Measurements from ENCODE around the gene NMBR. TPM values are rescaled to one million over a fixed set of nuclear protein-coding genes. Genes with fewer than 3 reads are reported as not detected.

NMBR gene
- total and polyA plus RNA-seq, 2 experiments from 2014 or later = not detected

DNA sequence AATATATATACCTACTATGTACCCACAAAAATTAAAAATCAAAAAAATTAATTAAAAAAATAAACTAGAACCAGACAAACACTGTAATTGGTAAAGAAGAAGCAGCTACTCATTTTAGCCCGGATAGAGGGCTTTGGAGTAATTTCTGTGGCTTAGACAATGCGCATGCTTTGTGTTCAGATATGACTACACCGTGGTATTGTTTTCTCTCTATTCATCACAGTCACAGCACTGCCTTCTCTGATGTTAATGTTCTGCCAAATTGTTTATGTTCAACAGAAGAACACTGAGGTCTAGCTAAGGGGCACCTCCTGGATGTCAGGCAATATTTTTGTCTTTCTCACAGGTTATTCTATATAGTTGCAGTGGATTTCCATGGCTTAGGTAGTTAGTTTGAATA is 91.7 kb downstream of the NMBR start:
- H3F3A ChIP-seq (ENCODE audit: insufficient read depth) = no peaks in the 10 kb centered on the region
- H3K27me3 ChIP-seq (replicated peaks; ENCODE audit: insufficient read depth) = no peaks in the 10 kb centered on the region
- H3K9ac ChIP-seq = no peak overlapping the region
- H3K36me3 ChIP-seq (ENCODE audit: low read depth) = 0 out of 2 replicates have a peak, but pooled peaks cover 2% of the 10 kb centered on the region
- TF ChIP-seq EZH2phosphoT487 (IDR thresholded peaks at IDR 0.05; ENCODE audit: insufficient read depth, low read depth) (no peak), EZH2 (IDR thresholded peaks at IDR 0.05; ENCODE audit: insufficient read depth, poor library complexity, severe bottlenecking) (no peak)
- H3K27ac ChIP-seq = no peak overlapping the region
- no peak overlapping the region for H3K4me2 ChIP-seq (ENCODE audit: unreplicated experiment)
- no peak overlapping the region for H2AFZ ChIP-seq
- 71 to 72% methylated on average over 3 of the region's 3 CpGs for WGBS, 2 experiments (ENCODE audit: low coverage in 1 of 2, low lambda C conversion rate in 2 of 2, missing lambda C conversion rate in 2 of 2)
- DNase-seq = no peak
- in situ Hi-C loops (cut with MboI) = no loop called here
- H3K9me3 ChIP-seq (ENCODE audit: low read depth) = no peaks in the 10 kb centered on the region
- no peaks in the 10 kb centered on the region for H3K79me2 ChIP-seq (ENCODE audit: insufficient read depth)
- no peaks in the 10 kb centered on the region for H3K4me1 ChIP-seq (ENCODE audit: insufficient read depth)
- no peaks in the 10 kb centered on the region for H3K9me2 ChIP-seq (ENCODE audit: insufficient read depth)
- H4K20me1 ChIP-seq (ENCODE audit: insufficient read depth) = no peaks in the 10 kb centered on the region
- H3K4me3 ChIP-seq = no peak overlapping the region

DNA sequence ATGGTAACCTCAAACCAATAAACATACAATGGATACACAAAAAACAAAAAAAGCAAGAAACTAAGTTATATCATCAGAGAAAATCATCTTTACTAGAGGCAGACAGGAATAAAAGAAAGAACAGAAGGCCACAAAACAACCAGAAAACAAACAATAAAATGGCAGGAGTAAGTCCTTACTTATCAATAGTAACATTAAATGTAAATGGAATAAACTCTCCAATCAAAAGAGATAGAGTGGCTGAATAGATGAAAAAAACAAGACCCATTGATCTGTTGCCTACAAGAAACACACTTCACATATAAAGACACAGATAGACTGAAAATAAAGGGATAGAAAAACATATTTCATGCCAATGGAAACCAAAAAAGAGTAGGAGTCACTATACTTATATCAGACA is 95.5 kb downstream of the NMBR start:
- in situ Hi-C loops (cut with MboI) = no loop called here
- Histone ChIP-seq H3K79me2 (ENCODE audit: insufficient read depth) (no peaks in the 10 kb centered on the region), H3F3A (ENCODE audit: insufficient read depth) (no peaks in the 10 kb centered on the region), H4K20me1 (ENCODE audit: insufficient read depth) (no peaks in the 10 kb centered on the region), H3K9me3 (ENCODE audit: low read depth) (no peaks in the 10 kb centered on the region), H3K27me3 (replicated peaks; ENCODE audit: insufficient read depth) (no peaks in the 10 kb centered on the region), H2AFZ (no peak overlapping the region), H3K4me2 (ENCODE audit: unreplicated experiment) (no peak overlapping the region), H3K27ac (no peak overlapping the region), H3K36me3 (ENCODE audit: low read depth) (0 out of 2 replicates have a peak, but pooled peaks cover 2% of the 10 kb centered on the region), H3K4me1 (ENCODE audit: insufficient read depth) (no peaks in the 10 kb centered on the region), H3K9ac (no peak overlapping the region), H3K4me3 (no peak overlapping the region), H3K9me2 (ENCODE audit: insufficient read depth) (no peaks in the 10 kb centered on the region)
- no peak for TF ChIP-seq EZH2phosphoT487 (IDR thresholded peaks at IDR 0.05; ENCODE audit: insufficient read depth, low read depth)
- no peak for TF ChIP-seq EZH2 (IDR thresholded peaks at IDR 0.05; ENCODE audit: insufficient read depth, poor library complexity, severe bottlenecking)
- no peak for DNase-seq

DNA sequence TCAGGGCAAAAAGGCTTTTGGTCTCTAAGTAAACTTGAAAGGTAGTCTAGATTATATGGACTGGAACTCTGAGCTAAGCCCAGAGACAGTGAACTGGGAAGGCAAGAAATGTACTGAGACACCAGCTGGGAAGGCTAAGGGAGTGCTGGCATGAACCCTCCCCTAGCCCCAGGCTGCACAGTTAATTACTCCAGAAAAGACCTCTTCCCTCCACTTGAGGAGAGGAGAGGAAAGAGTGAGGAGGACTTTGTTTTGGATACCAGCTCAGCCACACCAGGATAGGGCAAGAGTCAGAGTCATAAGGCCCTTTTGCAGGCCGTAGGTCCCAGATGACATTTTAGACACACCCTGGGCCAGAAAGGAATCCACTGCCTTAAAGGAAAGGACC is 98.3 kb downstream of the NMBR start:
- TF ChIP-seq EZH2 (IDR thresholded peaks at IDR 0.05; ENCODE audit: insufficient read depth, poor library complexity, severe bottlenecking) = no peak
- Histone ChIP-seq H3K4me1 (ENCODE audit: insufficient read depth) (0 out of 2 replicates have a peak, but pooled peaks cover 6% of the 10 kb centered on the region), H3K9me3 (ENCODE audit: low read depth) (no peaks in the 10 kb centered on the region), H2AFZ (no peak overlapping the region), H3K9ac (no peak overlapping the region), H3K36me3 (ENCODE audit: low read depth) (0 out of 2 replicates have a peak, but pooled peaks cover 2% of the 10 kb centered on the region), H3F3A (ENCODE audit: insufficient read depth) (no peaks in the 10 kb centered on the region), H3K9me2 (ENCODE audit: insufficient read depth) (no peaks in the 10 kb centered on the region), H3K79me2 (ENCODE audit: insufficient read depth) (no peaks in the 10 kb centered on the region), H4K20me1 (ENCODE audit: insufficient read depth) (no peaks in the 10 kb centered on the region), H3K27ac (no peak overlapping the region), H3K4me2 (ENCODE audit: unreplicated experiment) (no peak overlapping the region), H3K4me3 (no peak overlapping the region), H3K27me3 (replicated peaks; ENCODE audit: insufficient read depth) (no peaks in the 10 kb centered on the region)
- in situ Hi-C loops (cut with MboI) = no loop called here
- 100% methylated on average over 1 of the region's 1 CpG for WGBS, 2 experiments (ENCODE audit: low coverage in 1 of 2, low lambda C conversion rate in 2 of 2, missing lambda C conversion rate in 2 of 2)
- no peak for DNase-seq

DNA sequence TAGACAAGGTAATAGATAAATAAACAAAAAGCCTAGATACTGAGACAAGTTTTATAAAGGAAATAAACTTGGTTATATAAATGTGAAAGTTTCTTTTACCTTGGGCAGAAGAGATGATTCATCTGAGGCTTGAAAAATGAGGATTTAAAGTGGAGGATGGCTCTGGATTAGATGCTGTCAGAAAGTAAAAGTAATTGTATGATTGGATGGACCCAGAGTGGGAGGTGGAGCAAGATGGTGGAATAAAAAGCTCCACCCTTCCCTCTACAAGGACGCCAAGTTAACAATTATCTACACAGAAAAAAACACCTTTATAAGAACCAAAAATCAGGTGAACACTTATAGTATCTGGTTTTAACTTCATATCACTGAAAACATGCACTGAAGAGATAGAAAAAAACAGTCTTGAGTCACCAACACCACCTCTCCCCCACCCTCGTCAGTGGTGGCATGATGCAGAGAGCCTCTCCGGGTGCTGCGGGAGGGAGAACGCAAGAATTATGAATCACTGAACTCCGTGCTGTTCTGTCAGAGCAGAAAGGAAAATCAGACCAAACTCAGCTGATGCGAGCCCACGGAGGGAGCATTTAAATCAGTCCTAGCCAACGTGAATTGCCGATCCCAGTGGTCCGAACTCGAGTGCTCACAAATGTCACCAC is 98.9 kb downstream of the NMBR start:
- Histone ChIP-seq H3K79me2 (ENCODE audit: insufficient read depth) (no peaks in the 10 kb centered on the region), H3K27me3 (replicated peaks; ENCODE audit: insufficient read depth) (no peaks in the 10 kb centered on the region), H3K36me3 (ENCODE audit: low read depth) (0 out of 2 replicates have a peak, but pooled peaks cover 2% of the 10 kb centered on the region), H4K20me1 (ENCODE audit: insufficient read depth) (no peaks in the 10 kb centered on the region), H3K9me3 (ENCODE audit: low read depth) (no peaks in the 10 kb centered on the region), H3F3A (ENCODE audit: insufficient read depth) (no peaks in the 10 kb centered on the region), H3K27ac (no peak overlapping the region), H3K9me2 (ENCODE audit: insufficient read depth) (no peaks in the 10 kb centered on the region), H3K4me3 (no peak overlapping the region), H3K4me1 (ENCODE audit: insufficient read depth) (0 out of 2 replicates have a peak, but pooled peaks cover 6% of the 10 kb centered on the region), H3K4me2 (ENCODE audit: unreplicated experiment) (no peak overlapping the region), H2AFZ (no peak overlapping the region), H3K9ac (no peak overlapping the region)
- DNase-seq = no peak
- WGBS, 2 experiments (ENCODE audit: low coverage in 1 of 2, low lambda C conversion rate in 2 of 2, missing lambda C conversion rate in 2 of 2) = 95 to 96% methylated on average over 12 of the region's 12 CpGs
- in situ Hi-C loops (cut with MboI) = no loop called here
- TF ChIP-seq EZH2 (IDR thresholded peaks at IDR 0.05; ENCODE audit: insufficient read depth, poor library complexity, severe bottlenecking) (no peak), EZH2phosphoT487 (IDR thresholded peaks at IDR 0.05; ENCODE audit: insufficient read depth, low read depth) (no peak)
